Measurements from ENCODE around the gene DLX4. TPM values are rescaled to one million over a fixed set of nuclear protein-coding genes. Genes with fewer than 3 reads are reported as not detected.

Gene DLX4, protein sequence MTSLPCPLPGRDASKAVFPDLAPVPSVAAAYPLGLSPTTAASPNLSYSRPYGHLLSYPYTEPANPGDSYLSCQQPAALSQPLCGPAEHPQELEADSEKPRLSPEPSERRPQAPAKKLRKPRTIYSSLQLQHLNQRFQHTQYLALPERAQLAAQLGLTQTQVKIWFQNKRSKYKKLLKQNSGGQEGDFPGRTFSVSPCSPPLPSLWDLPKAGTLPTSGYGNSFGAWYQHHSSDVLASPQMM
- polyA plus RNA-seq = not detected in 2 replicates
- not detected in 2 replicates for polyA minus RNA-seq

DNA sequence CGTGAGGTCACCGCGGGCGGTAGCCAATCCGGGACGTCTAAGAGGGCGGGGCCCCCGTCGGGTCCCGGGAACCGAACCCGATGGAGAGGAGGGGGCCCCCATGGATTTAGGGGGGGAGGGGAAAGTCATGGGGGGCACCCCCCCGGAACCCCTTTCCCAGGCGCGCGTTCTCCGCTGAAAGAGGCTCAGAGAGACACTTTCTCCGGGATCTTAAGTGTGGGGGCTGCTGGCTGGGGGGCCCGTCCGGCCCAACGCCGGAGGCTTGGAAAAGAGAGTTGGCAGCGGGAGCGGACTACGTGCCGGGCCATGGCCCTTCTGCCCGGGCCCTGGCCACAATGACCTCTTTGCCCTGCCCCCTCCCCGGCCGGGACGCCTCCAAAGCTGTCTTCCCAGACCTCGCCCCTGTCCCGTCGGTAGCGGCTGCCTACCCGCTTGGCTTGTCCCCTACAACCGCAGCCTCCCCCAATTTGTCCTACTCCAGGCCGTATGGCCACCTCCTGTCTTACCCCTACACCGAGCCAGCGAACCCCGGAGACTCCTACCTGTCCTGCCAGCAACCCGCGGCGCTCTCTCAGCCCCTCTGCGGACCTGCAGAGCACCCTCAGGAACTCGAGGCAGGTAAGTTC is at the start of gene DLX4:
TSS of gene DLX4 (plus strand) at position 57 of the 626 bp plus-strand sequence. CDS start at position 336, 279 bp downstream.
- Histone ChIP-seq H3K4me2 (ENCODE audit: low read length) (peak within 1 kb of the TSS; percentile 35), H2AFZ (ENCODE audit: low read depth, low read length) (no peak within 1 kb of the TSS), H3K9ac (ENCODE audit: low read length) (no peak within 1 kb of the TSS), H3F3A (ENCODE audit: insufficient read depth, low read length, poor library complexity, severe bottlenecking) (no peaks in the 10 kb centered on the region), H3K36me3 (ENCODE audit: insufficient read depth, low read length) (no peaks in the 10 kb centered on the region), H4K20me1 (ENCODE audit: insufficient read depth) (no peaks in the 10 kb centered on the region), H3K79me2 (replicated peaks; ENCODE audit: insufficient read depth, low read length) (no peaks in the 10 kb centered on the region), H3K27me3 (ENCODE audit: insufficient read depth, low read depth, low read length) (peaks cover 100% of the 10 kb centered on the region), H3K27ac (ENCODE audit: low read length) (no peak within 1 kb of the TSS), H3K9me2 (ENCODE audit: insufficient read depth, low read length) (no peaks in the 10 kb centered on the region), H3K9me3 (ENCODE audit: low read length) (no peaks in the 10 kb centered on the region), H3K4me3 (ENCODE audit: low read length) (peak within 1 kb of the TSS; percentile 58)
- no peak for TF ChIP-seq POLR2AphosphoS5 (IDR thresholded peaks at IDR 0.05)
- no peak for TF ChIP-seq TAF1 (IDR thresholded peaks at IDR 0.05; ENCODE audit: low read depth)
- no peak for TF ChIP-seq SMC3 (conservative IDR thresholded peaks at IDR 0.05; ENCODE audit: poor library complexity)
- no peak for TF ChIP-seq EP300 (conservative IDR thresholded peaks at IDR 0.05; ENCODE audit: poor library complexity, severe bottlenecking)
- TF ChIP-seq, protein P1, sequence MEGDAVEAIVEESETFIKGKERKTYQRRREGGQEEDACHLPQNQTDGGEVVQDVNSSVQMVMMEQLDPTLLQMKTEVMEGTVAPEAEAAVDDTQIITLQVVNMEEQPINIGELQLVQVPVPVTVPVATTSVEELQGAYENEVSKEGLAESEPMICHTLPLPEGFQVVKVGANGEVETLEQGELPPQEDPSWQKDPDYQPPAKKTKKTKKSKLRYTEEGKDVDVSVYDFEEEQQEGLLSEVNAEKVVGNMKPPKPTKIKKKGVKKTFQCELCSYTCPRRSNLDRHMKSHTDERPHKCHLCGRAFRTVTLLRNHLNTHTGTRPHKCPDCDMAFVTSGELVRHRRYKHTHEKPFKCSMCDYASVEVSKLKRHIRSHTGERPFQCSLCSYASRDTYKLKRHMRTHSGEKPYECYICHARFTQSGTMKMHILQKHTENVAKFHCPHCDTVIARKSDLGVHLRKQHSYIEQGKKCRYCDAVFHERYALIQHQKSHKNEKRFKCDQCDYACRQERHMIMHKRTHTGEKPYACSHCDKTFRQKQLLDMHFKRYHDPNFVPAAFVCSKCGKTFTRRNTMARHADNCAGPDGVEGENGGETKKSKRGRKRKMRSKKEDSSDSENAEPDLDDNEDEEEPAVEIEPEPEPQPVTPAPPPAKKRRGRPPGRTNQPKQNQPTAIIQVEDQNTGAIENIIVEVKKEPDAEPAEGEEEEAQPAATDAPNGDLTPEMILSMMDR (IDR thresholded peaks at IDR 0.05; ENCODE audit: poor library complexity, severe bottlenecking) = no peak
- TF ChIP-seq MXI1 (conservative IDR thresholded peaks at IDR 0.05; ENCODE audit: poor library complexity, severe bottlenecking) = no peak
- TF ChIP-seq, protein P2, sequence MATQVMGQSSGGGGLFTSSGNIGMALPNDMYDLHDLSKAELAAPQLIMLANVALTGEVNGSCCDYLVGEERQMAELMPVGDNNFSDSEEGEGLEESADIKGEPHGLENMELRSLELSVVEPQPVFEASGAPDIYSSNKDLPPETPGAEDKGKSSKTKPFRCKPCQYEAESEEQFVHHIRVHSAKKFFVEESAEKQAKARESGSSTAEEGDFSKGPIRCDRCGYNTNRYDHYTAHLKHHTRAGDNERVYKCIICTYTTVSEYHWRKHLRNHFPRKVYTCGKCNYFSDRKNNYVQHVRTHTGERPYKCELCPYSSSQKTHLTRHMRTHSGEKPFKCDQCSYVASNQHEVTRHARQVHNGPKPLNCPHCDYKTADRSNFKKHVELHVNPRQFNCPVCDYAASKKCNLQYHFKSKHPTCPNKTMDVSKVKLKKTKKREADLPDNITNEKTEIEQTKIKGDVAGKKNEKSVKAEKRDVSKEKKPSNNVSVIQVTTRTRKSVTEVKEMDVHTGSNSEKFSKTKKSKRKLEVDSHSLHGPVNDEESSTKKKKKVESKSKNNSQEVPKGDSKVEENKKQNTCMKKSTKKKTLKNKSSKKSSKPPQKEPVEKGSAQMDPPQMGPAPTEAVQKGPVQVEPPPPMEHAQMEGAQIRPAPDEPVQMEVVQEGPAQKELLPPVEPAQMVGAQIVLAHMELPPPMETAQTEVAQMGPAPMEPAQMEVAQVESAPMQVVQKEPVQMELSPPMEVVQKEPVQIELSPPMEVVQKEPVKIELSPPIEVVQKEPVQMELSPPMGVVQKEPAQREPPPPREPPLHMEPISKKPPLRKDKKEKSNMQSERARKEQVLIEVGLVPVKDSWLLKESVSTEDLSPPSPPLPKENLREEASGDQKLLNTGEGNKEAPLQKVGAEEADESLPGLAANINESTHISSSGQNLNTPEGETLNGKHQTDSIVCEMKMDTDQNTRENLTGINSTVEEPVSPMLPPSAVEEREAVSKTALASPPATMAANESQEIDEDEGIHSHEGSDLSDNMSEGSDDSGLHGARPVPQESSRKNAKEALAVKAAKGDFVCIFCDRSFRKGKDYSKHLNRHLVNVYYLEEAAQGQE (IDR thresholded peaks at IDR 0.05; ENCODE audit: borderline replicate concordance) = no peak
- TF ChIP-seq EZH2 (IDR thresholded peaks at IDR 0.05; ENCODE audit: borderline replicate concordance, insufficient read depth, low read length, poor library complexity, severe bottlenecking) = no peak

DNA sequence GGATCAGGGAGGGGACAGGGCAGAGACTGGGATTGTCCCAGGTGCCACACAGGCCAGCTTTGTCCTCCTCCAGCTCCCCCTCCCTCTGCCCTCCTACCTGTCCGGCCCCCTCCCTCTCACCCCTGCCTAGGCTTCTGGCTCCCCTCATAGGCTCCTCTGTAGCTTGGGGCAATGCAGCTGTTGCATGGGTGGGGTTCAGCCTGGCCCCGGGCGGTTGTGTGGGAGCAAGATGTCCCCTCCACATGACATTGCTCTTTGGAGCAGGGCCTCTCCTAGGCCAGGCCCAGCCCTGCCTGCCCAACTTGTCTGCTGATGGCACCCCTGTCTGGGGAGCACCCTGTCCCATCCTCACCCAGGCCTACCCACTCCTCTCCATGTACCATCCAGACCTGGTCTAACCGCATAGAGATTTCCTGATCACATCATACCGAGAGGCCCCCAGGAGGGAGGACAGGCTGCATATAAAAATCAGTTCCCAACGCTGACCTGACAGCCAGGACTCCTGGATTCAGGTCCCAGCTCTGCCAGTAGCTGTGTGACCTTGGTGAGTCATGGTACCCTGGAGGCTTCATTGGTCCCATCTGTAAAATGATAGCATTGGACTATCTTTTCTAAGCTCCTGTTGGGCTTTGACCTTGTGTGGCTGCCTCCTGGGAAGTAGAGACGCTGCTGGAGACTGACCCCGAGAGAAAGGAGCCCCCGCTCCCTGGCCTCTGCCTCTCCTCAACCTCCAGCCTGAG is 48.8 kb upstream of the DLX4 start:
- Histone ChIP-seq H3K36me3 (ENCODE audit: insufficient read depth, low read length) (no peaks in the 10 kb centered on the region), H3K79me2 (replicated peaks; ENCODE audit: insufficient read depth, low read length) (no peaks in the 10 kb centered on the region), H2AFZ (ENCODE audit: low read depth, low read length) (no peak overlapping the region), H3K9me3 (ENCODE audit: low read length) (no peaks in the 10 kb centered on the region), H3K9me2 (ENCODE audit: insufficient read depth, low read length) (no peaks in the 10 kb centered on the region), H3K4me3 (ENCODE audit: low read length) (no peak overlapping the region), H3K27ac (ENCODE audit: low read length) (no peak overlapping the region), H3K4me2 (ENCODE audit: low read length) (no peak overlapping the region), H4K20me1 (ENCODE audit: insufficient read depth) (no peaks in the 10 kb centered on the region), H3K9ac (ENCODE audit: low read length) (no peak overlapping the region), H3F3A (ENCODE audit: insufficient read depth, low read length, poor library complexity, severe bottlenecking) (no peaks in the 10 kb centered on the region), H3K27me3 (ENCODE audit: insufficient read depth, low read depth, low read length) (no peaks in the 10 kb centered on the region)
- TF ChIP-seq MXI1 (conservative IDR thresholded peaks at IDR 0.05; ENCODE audit: poor library complexity, severe bottlenecking) (no peak), TAF1 (IDR thresholded peaks at IDR 0.05; ENCODE audit: low read depth) (no peak), SMC3 (conservative IDR thresholded peaks at IDR 0.05; ENCODE audit: poor library complexity) (no peak)
